K562 (cell line): Measurements from ENCODE around the gene DCAF17. TPM values are rescaled to one million over a fixed set of nuclear protein-coding genes. Genes with fewer than 3 reads are reported as not detected.

Experiments
- ATAC-seq: fragments of 200-7000 bp; cut with Tn5 transposase; 3 replicates; pipeline ENCODE4 v1.9.1; 2020; ENCODE audit warnings: moderate library complexity
- BruUV-seq: library from RNA; stranded (reverse); fragments of 400-500 nt; replicated peaks from 2 replicates; lab custom pipeline; 2021; lab: Mats Ljungman, UMichigan
- CTCF ChIA-PET: fragments of 300-600 bp; formaldehyde crosslinking; extraction: SDS; loops from one replicate; lab custom pipeline; 2021; ENCODE audit warnings: low intra/inter-chr PET ratio; lab: Yijun Ruan, JAX
- POLR2A ChIA-PET: fragments of 300-600, 350-650 bp; sonication (Branson Sonifier 250); formaldehyde crosslinking; extraction: SDS; loops from one replicate; lab custom pipeline; 2021; ENCODE audit warnings: antibody characterized with exemption, inconsistent platforms; lab: Yijun Ruan, JAX
- DNase-seq, 4 experiments: peaks; one replicate each; pipeline versions ENCODE4 v3.0.0 to v3.0.0-alpha.2; 2011 to 2018; ENCODE audit warnings: low spot score in 3 of 4, mixed read lengths in 3 of 4; ENCODE audit errors: extremely low read depth in 1 of 4
- FAIRE-seq: peaks from 2 replicates; lab custom pipeline; 2011; peaks lifted over from hg19 to GRCh38; lab: Jason Lieb, UNC
- H2AFZ ChIP-seq: 2 replicates; pipeline ENCODE4 v1.6.0; 2011; ENCODE audit warnings: low read depth, low read length, control low read depth, inconsistent platforms
- H3K27ac ChIP-seq: fragments of 200-600 bp; 3 replicates; pipeline ENCODE4 v1.8.0; 2011; ENCODE audit warnings: low read depth, mild to moderate bottlenecking, control low read depth, inconsistent platforms, low read length, moderate library complexity, mixed read lengths; ENCODE audit errors: extremely low read depth
- H3K27me3 ChIP-seq, 2 experiments: fragments of 300-600 bp in 1 of 2; 2 replicates in 1 of 2; 3 replicates in 1 of 2; pipeline versions ENCODE4 v1.6.0 to v1.8.0; 2011; ENCODE audit warnings: inconsistent platforms in 2 of 2, low read length in 2 of 2, mild to moderate bottlenecking in 1 of 2, mixed read lengths in 1 of 2, moderate library complexity in 1 of 2; ENCODE audit not compliant: control insufficient read depth in 2 of 2, insufficient read depth in 2 of 2
- H3K36me3 ChIP-seq: fragments of 300-600 bp; 3 replicates; pipeline ENCODE4 v1.8.0; 2011; ENCODE audit warnings: mild to moderate bottlenecking, low read length, inconsistent platforms; ENCODE audit not compliant: control insufficient read depth, insufficient read depth
- H3K4me1 ChIP-seq, 2 experiments: fragments of 200-600 bp in 1 of 2; replicated peaks in 1 of 2; 2 replicates in 1 of 2; 3 replicates in 1 of 2; pipeline versions ENCODE4 v1.5.1 to v1.8.0; 2011; ENCODE audit warnings: inconsistent platforms in 2 of 2, low read length in 2 of 2, mild to moderate bottlenecking in 1 of 2, mixed read lengths in 1 of 2, moderate library complexity in 1 of 2; ENCODE audit not compliant: control insufficient read depth in 2 of 2, insufficient read depth in 2 of 2
- H3K4me2 ChIP-seq: 2 replicates; pipeline ENCODE4 v1.6.1; 2011; ENCODE audit warnings: low read length, control low read depth, inconsistent platforms, mixed read lengths; ENCODE audit not compliant: insufficient read depth
- H3K4me3 ChIP-seq: fragments of 200-600 bp; sonication (generic), shearing (Covaris generic); 2 replicates; pipeline ENCODE4 v1.5.1; 2016; ENCODE audit warnings: control low read depth, inconsistent platforms
- H3K79me2 ChIP-seq: fragments of 200-600 bp; 3 replicates; pipeline ENCODE4 v1.8.0; 2011; ENCODE audit warnings: low read length, inconsistent platforms; ENCODE audit not compliant: control insufficient read depth, insufficient read depth
- H3K9ac ChIP-seq, 2 experiments: 2 replicates each; pipeline versions ENCODE4 v1.6.0 to v1.6.1; 2011; ENCODE audit warnings: low read depth in 2 of 2, low read length in 2 of 2, control low read depth in 1 of 2, inconsistent platforms in 1 of 2, mild to moderate bottlenecking in 1 of 2, mixed read lengths in 1 of 2; ENCODE audit not compliant: insufficient read depth in 1 of 2
- H3K9me1 ChIP-seq: one replicate; pipeline ENCODE4 v1.6.0; 2011; ENCODE audit warnings: inconsistent platforms, mild to moderate bottlenecking, low read length, moderate library complexity; ENCODE audit not compliant: control insufficient read depth, insufficient read depth
- H3K9me3 ChIP-seq: replicated peaks from 2 replicates; pipeline ENCODE4 v1.5.1; 2011; ENCODE audit warnings: low read depth, low read length, inconsistent platforms; ENCODE audit not compliant: control insufficient read depth, insufficient read depth
- H4K20me1 ChIP-seq: replicated peaks from 2 replicates; pipeline ENCODE4 v1.6.1; 2011; ENCODE audit warnings: low read length, inconsistent platforms, mixed read lengths; ENCODE audit not compliant: control insufficient read depth, insufficient read depth
- ADNP ChIP-seq: fragments of 200-800 bp; sonication (Bioruptor generic); IDR thresholded peaks from 2 replicates; pipeline ENCODE4 v1.6.1; 2016; ENCODE audit warnings: missing genetic modification characterization, missing compliant biosample characterization
- BDP1 ChIP-seq: IDR thresholded peaks from 3 replicates; pipeline ENCODE4 v1.6.1; 2011; ENCODE audit not compliant: insufficient read length, insufficient read depth
- CBFA2T2 ChIP-seq: fragments of 450-650 bp; conservative IDR thresholded peaks from 2 replicates; pipeline ENCODE4 v1.6.1; 2017; ENCODE audit warnings: mild to moderate bottlenecking
- CTCFL ChIP-seq: IDR thresholded peaks from 2 replicates; pipeline ENCODE4 v1.6.1; 2011; ENCODE audit warnings: borderline replicate concordance, low read depth, mild to moderate bottlenecking, moderate library complexity, low read length; ENCODE audit not compliant: insufficient read depth, poor library complexity, severe bottlenecking
- DNMT1 ChIP-seq: fragments of 450-650 bp; IDR thresholded peaks from 2 replicates; pipeline ENCODE4 v1.6.1; 2016; ENCODE audit warnings: antibody characterized with exemption, mild to moderate bottlenecking
- JUNB ChIP-seq: fragments of 450-650 bp; formaldehyde crosslinking; conservative IDR thresholded peaks from 2 replicates; pipeline ENCODE4 v1.4.0; 2020; ENCODE audit warnings: mild to moderate bottlenecking
- NELFE ChIP-seq: IDR thresholded peaks from 2 replicates; pipeline ENCODE4 v1.6.1; 2011; ENCODE audit warnings: mild to moderate bottlenecking; ENCODE audit not compliant: insufficient read depth, insufficient read length
- NFE2 ChIP-seq: IDR thresholded peaks from 2 replicates; pipeline ENCODE4 v1.6.1; 2014; ENCODE audit warnings: antibody characterized with exemption, low read depth
- RHOXF2B ChIP-seq: fragments of 250-450 bp; sonication (Bioruptor Pico); conservative IDR thresholded peaks from 2 replicates; pipeline ENCODE4 v1.5.1; 2021
- SMAD1 ChIP-seq: fragments of 150-350 bp; IDR thresholded peaks from 2 replicates; pipeline ENCODE4 v1.6.1; 2014; ENCODE audit warnings: low read length, low read depth; ENCODE audit not compliant: partially characterized antibody
- TBP ChIP-seq: optimal IDR thresholded peaks from 2 replicates; pipeline ENCODE3; 2011; ENCODE audit warnings: low read depth, low read length, improper control_type of control experiment
- ZNF668 ChIP-seq: fragments of 250-450 bp; sonication (Bioruptor Pico); IDR thresholded peaks from 2 replicates; pipeline ENCODE4 v1.8.0; 2022; ENCODE audit warnings: mild to moderate bottlenecking, inconsistent platforms
- WGBS: fragments of 100-300 bp; shearing (Covaris generic); methylation state at CpG from one replicate; pipeline ENCODE4 v1.1.6; 2016; ENCODE audit warnings: low coverage, mixed read lengths; ENCODE audit not compliant: insufficient coverage; ENCODE audit errors: missing lambda C conversion rate; 5-methylcytosine and 5-hydroxymethylcytosine counted together
- in situ Hi-C: fragments of 300-500 bp; cut with MboI; formaldehyde crosslinking; loops from 4 replicates; pipeline ENCODE4 v1.15.0; 2018; ENCODE audit warnings: inconsistent platforms, mixed read lengths
- intact Hi-C: fragments of 100-400 bp; cut with micrococcal nuclease; formaldehyde crosslinking; loops from 2 replicates; pipeline ENCODE4 v1.14.2; 2022
- polyA plus RNA-seq, 8 experiments: library from polyadenylated mRNA; depleted of rRNA in 4 of 8; stranded (reverse) in 5 of 8; unstranded in 3 of 8; fragments of >200 nt; fragmentation: Nextera tagmentation in 2 of 8; fragmentation: Illumina TruSeq in 1 of 8; extraction: Ambion mirVana in 2 of 8; extraction: Trizol in 1 of 8; gene quantifications; 2 replicates each; pipeline versions ENCODE4 v1.2.1 to v1.2.3, GENCODE V29; 2011 to 2014; ENCODE audit warnings: inconsistent platforms in 1 of 8, missing spikeins in 1 of 8
- total RNA-seq, 7 experiments: library from RNA; depleted of rRNA in 6 of 7; stranded (reverse); fragments of >200 nt in 6 of 7; fragmentation: Illumina TruSeq in 2 of 7; extraction: Trizol in 2 of 7; gene quantifications; 2 replicates each; pipeline versions ENCODE4 v1.2.1 to v1.2.3, GENCODE V29; 2011 to 2021; ENCODE audit warnings: low replicate concordance in 1 of 7
- TF ChIP-seq, protein P1 (sequence below): sonication (generic); formaldehyde crosslinking; IDR thresholded peaks from 2 replicates; pipeline ENCODE4 v1.8.0; 2023; ENCODE audit warnings: missing genetic modification reagents, mild to moderate bottlenecking, borderline replicate concordance
- TF ChIP-seq, protein P2 (sequence below): fragments of 250-450 bp; sonication (Bioruptor Pico); IDR thresholded peaks from 2 replicates; pipeline ENCODE4 v1.9.0; 2021; ENCODE audit warnings: mild to moderate bottlenecking, inconsistent platforms

Gene DCAF17
- total and polyA plus RNA-seq, 9 of the 15 experiments (the other 6 are each of a cell fraction or from before 2014, with no cell fraction given): 10.0 to 38.5 (median 27.1) TPM

GRCh38 chr2:171406044-171406443, 28.0 kb upstream of the DCAF17 start:
- H3K4me2 ChIP-seq: no peak overlapping the region
- 0 out of 3 replicates have a peak, but pooled peaks cover 5% of the 10 kb centered on the region for H3K36me3 ChIP-seq
- no TSS peak for BruUV-seq
- no peak overlapping the region for H3K9ac ChIP-seq
- no peaks in the 10 kb centered on the region for H3K27me3 ChIP-seq
- H3K27ac ChIP-seq: no peak overlapping the region
- no peaks in the 10 kb centered on the region for H4K20me1 ChIP-seq
- 0 out of 2 replicates have a peak, but pooled peaks cover 3% of the 10 kb centered on the region for H3K9me3 ChIP-seq
- no peaks in the 10 kb centered on the region for H3K9me1 ChIP-seq
- TF ChIP-seq ZNF668 (CRISPR knock-in tag) (no peak), DNMT1 (no peak), CTCFL (no peak), JUNB (no peak), TBP (no peak), ADNP (tag) (no peak), BDP1 (no peak), NFE2 (no peak), SMAD1 (no peak), NELFE (no peak), CBFA2T2 (no peak), RHOXF2B (CRISPR knock-in tag) (no peak)
- TF ChIP-seq, protein P1, sequence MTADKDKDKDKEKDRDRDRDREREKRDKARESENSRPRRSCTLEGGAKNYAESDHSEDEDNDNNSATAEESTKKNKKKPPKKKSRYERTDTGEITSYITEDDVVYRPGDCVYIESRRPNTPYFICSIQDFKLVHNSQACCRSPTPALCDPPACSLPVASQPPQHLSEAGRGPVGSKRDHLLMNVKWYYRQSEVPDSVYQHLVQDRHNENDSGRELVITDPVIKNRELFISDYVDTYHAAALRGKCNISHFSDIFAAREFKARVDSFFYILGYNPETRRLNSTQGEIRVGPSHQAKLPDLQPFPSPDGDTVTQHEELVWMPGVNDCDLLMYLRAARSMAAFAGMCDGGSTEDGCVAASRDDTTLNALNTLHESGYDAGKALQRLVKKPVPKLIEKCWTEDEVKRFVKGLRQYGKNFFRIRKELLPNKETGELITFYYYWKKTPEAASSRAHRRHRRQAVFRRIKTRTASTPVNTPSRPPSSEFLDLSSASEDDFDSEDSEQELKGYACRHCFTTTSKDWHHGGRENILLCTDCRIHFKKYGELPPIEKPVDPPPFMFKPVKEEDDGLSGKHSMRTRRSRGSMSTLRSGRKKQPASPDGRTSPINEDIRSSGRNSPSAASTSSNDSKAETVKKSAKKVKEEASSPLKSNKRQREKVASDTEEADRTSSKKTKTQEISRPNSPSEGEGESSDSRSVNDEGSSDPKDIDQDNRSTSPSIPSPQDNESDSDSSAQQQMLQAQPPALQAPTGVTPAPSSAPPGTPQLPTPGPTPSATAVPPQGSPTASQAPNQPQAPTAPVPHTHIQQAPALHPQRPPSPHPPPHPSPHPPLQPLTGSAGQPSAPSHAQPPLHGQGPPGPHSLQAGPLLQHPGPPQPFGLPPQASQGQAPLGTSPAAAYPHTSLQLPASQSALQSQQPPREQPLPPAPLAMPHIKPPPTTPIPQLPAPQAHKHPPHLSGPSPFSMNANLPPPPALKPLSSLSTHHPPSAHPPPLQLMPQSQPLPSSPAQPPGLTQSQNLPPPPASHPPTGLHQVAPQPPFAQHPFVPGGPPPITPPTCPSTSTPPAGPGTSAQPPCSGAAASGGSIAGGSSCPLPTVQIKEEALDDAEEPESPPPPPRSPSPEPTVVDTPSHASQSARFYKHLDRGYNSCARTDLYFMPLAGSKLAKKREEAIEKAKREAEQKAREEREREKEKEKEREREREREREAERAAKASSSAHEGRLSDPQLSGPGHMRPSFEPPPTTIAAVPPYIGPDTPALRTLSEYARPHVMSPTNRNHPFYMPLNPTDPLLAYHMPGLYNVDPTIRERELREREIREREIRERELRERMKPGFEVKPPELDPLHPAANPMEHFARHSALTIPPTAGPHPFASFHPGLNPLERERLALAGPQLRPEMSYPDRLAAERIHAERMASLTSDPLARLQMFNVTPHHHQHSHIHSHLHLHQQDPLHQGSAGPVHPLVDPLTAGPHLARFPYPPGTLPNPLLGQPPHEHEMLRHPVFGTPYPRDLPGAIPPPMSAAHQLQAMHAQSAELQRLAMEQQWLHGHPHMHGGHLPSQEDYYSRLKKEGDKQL (CRISPR knock-in tag): no peak
- TF ChIP-seq, protein P2, sequence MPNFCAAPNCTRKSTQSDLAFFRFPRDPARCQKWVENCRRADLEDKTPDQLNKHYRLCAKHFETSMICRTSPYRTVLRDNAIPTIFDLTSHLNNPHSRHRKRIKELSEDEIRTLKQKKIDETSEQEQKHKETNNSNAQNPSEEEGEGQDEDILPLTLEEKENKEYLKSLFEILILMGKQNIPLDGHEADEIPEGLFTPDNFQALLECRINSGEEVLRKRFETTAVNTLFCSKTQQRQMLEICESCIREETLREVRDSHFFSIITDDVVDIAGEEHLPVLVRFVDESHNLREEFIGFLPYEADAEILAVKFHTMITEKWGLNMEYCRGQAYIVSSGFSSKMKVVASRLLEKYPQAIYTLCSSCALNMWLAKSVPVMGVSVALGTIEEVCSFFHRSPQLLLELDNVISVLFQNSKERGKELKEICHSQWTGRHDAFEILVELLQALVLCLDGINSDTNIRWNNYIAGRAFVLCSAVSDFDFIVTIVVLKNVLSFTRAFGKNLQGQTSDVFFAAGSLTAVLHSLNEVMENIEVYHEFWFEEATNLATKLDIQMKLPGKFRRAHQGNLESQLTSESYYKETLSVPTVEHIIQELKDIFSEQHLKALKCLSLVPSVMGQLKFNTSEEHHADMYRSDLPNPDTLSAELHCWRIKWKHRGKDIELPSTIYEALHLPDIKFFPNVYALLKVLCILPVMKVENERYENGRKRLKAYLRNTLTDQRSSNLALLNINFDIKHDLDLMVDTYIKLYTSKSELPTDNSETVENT (CRISPR knock-in tag): no peak
- TF ChIP-seq, all 486 proteins: peak for 0
- WGBS: 76% methylated on average over 1 of the region's 1 CpG
- FAIRE-seq (no peak), ATAC-seq (no peak), DNase-seq (no peak)
- in situ Hi-C loops: no loop called here
- Histone ChIP-seq H3K4me1 (no peaks in the 10 kb centered on the region; a peak in 1 of 5 replicates), H3K79me2 (peaks cover 25% of the 10 kb centered on the region), H2AFZ (no peak overlapping the region), H3K4me3 (no peak overlapping the region)
- intact Hi-C loops: no loop called here
- POLR2A ChIA-PET: interaction anchor here (0.8 to 1.0 kb wide), 2 partner anchors 8 to 9 kb away, joined by 3 read pairs; no protein-coding TSS in a partner anchor
- CTCF ChIA-PET: interaction anchor here (0.7 kb wide), 1 partner anchor 306 kb away, joined by 3 read pairs; no protein-coding TSS in a partner anchor
